ENCODE results near the gene DACT2.
"Not testable (repeated sequence)": the region's sequence is repeated elsewhere in the genome, so short reads cannot be mapped to it uniquely, and the experiment has no call there.

The DACT2 gene

DNA sequence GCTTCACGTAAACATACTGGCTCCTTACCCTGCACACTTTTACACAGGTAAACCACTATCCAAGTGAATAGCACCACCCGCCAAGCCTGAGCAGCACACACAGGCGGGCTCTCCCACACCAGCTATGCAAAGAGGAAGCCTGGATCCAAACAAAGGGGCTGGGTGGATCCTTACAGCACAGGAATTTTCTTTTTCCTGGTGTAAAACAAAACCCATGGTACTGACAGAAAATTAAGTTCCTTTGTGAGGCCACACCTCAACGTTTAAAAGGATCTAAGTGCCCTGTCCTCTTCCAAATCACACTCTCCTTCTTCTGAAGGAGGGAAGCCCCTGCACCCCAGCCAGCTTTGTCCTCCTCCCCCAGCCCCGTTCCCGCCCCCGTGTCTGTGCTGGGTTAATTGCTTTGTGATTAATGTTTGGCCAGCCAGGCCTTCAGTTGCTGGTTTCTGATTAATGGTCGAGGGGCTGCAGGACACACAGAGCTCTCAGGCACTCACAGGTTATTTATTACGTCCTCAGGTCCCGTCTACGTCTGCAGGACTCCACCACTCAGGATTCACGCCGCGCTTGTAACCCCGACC, 6.1 kb downstream of the DACT2 start:
- TF ChIP-seq ZFX (IDR thresholded peaks at IDR 0.05; ENCODE audit: borderline replicate concordance), result no peak
- TF ChIP-seq, protein P1, sequence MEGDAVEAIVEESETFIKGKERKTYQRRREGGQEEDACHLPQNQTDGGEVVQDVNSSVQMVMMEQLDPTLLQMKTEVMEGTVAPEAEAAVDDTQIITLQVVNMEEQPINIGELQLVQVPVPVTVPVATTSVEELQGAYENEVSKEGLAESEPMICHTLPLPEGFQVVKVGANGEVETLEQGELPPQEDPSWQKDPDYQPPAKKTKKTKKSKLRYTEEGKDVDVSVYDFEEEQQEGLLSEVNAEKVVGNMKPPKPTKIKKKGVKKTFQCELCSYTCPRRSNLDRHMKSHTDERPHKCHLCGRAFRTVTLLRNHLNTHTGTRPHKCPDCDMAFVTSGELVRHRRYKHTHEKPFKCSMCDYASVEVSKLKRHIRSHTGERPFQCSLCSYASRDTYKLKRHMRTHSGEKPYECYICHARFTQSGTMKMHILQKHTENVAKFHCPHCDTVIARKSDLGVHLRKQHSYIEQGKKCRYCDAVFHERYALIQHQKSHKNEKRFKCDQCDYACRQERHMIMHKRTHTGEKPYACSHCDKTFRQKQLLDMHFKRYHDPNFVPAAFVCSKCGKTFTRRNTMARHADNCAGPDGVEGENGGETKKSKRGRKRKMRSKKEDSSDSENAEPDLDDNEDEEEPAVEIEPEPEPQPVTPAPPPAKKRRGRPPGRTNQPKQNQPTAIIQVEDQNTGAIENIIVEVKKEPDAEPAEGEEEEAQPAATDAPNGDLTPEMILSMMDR (IDR thresholded peaks at IDR 0.05), result no peak
- no peak overlapping the region for H3K27ac ChIP-seq

GRCh38 chr6:168312125-168312507, 7.5 kb downstream of the DACT2 start:
- not testable (repeated sequence) for H3K27ac ChIP-seq

DNA sequence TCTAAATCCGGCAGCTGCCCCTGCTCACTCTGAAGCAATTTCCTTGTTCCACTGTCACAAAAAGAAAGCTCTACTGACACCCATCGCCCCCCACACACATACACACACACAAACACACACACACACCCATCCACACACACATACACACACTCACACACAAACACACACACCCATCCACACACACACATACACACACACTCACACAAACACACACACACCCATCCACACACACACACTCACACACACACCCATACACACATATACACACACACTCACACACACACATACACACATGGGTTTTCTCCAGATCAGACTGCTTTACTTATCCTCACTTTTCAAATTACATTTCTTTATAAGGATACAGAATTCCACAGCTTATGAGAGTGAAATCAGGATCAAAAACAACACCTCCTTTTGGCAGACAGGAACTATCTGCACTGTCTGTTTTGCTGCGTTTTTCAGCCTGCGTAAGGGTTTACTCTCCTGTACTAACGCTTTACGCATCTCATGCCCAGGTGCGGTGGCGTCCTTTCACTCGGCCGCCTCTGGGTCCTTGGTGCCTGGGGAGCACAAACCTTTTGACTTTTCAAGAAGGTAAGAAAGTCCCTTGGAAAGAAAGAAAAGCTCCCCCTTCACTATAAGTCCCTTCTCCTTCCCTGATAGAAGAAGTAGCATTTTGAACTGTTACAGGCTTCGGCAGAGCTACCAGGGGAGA, 8.0 kb downstream of the DACT2 start:
- TF ChIP-seq ZFX (IDR thresholded peaks at IDR 0.05; ENCODE audit: borderline replicate concordance), result no peak
- TF ChIP-seq, protein P1 (IDR thresholded peaks at IDR 0.05), result no peak
- H3K27ac ChIP-seq, result no peak overlapping the region

DNA sequence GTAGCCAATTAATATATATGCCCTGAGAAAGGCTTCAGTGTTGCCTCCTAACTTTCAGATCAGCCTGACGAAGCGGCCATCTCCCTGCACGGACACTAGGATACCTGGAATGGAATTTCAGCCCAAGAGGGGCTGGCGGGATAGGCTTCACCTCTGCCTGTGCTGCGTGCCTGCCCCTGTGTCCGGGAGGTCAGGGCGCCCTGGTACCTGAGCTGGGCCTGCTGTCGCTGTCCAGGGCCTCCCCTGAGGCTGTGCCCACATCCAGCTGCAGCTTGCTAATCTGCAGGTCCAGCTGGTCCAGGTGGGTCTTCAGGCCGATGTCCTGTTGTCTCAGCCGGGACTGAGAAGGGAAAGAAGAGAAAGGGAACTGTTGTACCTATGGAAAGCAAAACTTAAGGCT, 8.6 kb downstream of the DACT2 start:
- TF ChIP-seq ZFX (IDR thresholded peaks at IDR 0.05; ENCODE audit: borderline replicate concordance), result no peak
- TF ChIP-seq, protein P1 (IDR thresholded peaks at IDR 0.05), result no peak
- no peak overlapping the region for H3K27ac ChIP-seq

DNA sequence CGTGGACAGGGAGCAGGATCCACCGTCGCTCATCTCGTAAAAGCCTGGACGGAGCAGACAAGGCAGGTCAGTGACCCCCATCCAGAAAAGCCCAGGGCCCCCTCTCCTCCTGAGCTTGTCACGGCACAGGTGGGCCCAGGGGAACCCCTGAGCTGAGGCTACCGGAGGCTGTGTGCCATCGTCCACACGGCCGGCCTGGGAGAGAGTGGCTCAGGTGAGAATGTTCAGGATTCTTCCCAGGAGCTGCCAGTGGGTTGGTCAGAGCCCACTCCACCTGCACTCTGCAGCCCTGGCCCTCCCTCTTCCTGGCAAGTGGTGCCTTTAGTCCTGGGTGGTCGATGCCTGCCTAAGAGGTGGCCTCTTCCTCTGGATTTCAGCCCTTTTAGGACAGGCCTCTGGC, 9.2 kb downstream of the DACT2 start:
- TF ChIP-seq ZFX (IDR thresholded peaks at IDR 0.05; ENCODE audit: borderline replicate concordance), result no peak
- TF ChIP-seq, protein P1 (IDR thresholded peaks at IDR 0.05), result no peak
- no peak overlapping the region for H3K27ac ChIP-seq

GRCh38 chr6:168309997-168310396, 9.6 kb downstream of the DACT2 start:
- no peak for TF ChIP-seq ZFX (IDR thresholded peaks at IDR 0.05; ENCODE audit: borderline replicate concordance)
- TF ChIP-seq, protein P1 (IDR thresholded peaks at IDR 0.05), result no peak

GRCh38 chr6:168309183-168309582, 10.4 kb downstream of the DACT2 start:
- H3K27ac ChIP-seq, result no peak overlapping the region
- TF ChIP-seq ZFX (IDR thresholded peaks at IDR 0.05; ENCODE audit: borderline replicate concordance), result no peak
- TF ChIP-seq, protein P1 (IDR thresholded peaks at IDR 0.05), result no peak

More at GRCh38 chr6:168309997-168310396, 9.6 kb downstream of the DACT2 start:
- no peak overlapping the region for H3K27ac ChIP-seq
